Measurements from ENCODE around the gene PPP2R2C. TPM values are rescaled to one million over a fixed set of nuclear protein-coding genes. Genes with fewer than 3 reads are reported as not detected.

Gene PPP2R2C
- total RNA-seq, 1 experiment from 2014 or later, result 8.1 TPM

GRCh38 chr4:6427439-6428090 is 44.8 kb downstream of the PPP2R2C start:
- Histone ChIP-seq H3K27ac (ENCODE audit: insufficient read length, low read depth, low read length) (no peak overlapping the region), H3K14ac (ENCODE audit: insufficient read depth, low read length) (no peak overlapping the region; the same call in 1 of the 2 replicates), H2BK120ac (ENCODE audit: low read depth, low read length, poor library complexity, severe bottlenecking) (no peak overlapping the region), H3K23me2 (ENCODE audit: insufficient read length, low read depth, low read length, poor library complexity, severe bottlenecking) (no peaks in the 10 kb centered on the region), H2BK20ac (ENCODE audit: low read depth, low read length, poor library complexity, severe bottlenecking) (no peak overlapping the region), H2BK12ac (ENCODE audit: insufficient read length, low read depth, low read length) (no peak overlapping the region), H4K20me1 (ENCODE audit: control insufficient read depth, insufficient read depth, insufficient read length) (no peaks in the 10 kb centered on the region), H3K56ac (ENCODE audit: insufficient read length, low read depth, low read length) (no peak overlapping the region), H4K91ac (ENCODE audit: insufficient read length, low read depth, low read length) (no peak overlapping the region), H3K23ac (ENCODE audit: insufficient read length, low read depth, low read length) (no peak overlapping the region), H2BK15ac (ENCODE audit: low read depth, low read length) (no peak overlapping the region), H2AFZ (ENCODE audit: low read length) (no peak overlapping the region), H4K8ac (replicated peaks; ENCODE audit: insufficient read length, low read depth, low read length) (no peak overlapping the region), H3K4me2 (ENCODE audit: insufficient read depth, insufficient read length, low read length) (no peak overlapping the region), H3K79me2 (ENCODE audit: insufficient read depth, low read length) (no peaks in the 10 kb centered on the region), H3K4ac (ENCODE audit: low read depth, low read length) (no peak overlapping the region), H3K18ac (ENCODE audit: insufficient read length, low read depth, low read length) (no peak overlapping the region), H3K9ac (ENCODE audit: extremely low read depth, insufficient read length, low read length) (no peak overlapping the region), H3K27me3 (ENCODE audit: insufficient read depth, low read length) (no peaks in the 10 kb centered on the region), H3T11ph (ENCODE audit: low read length) (no peak overlapping the region), H4K5ac (ENCODE audit: insufficient read length, low read depth, low read length) (no peak overlapping the region), H3K79me1 (ENCODE audit: insufficient read depth, low read depth, low read length, poor library complexity, severe bottlenecking) (no peaks in the 10 kb centered on the region), H3K9me3 (ENCODE audit: control insufficient read depth, low read depth, low read length) (no peaks in the 10 kb centered on the region), H3K4me1 (ENCODE audit: insufficient read depth, low read length) (no peaks in the 10 kb centered on the region), H2AK5ac (ENCODE audit: insufficient read length, low read length) (no peak overlapping the region), H2BK5ac (ENCODE audit: insufficient read length, low read length) (no peak overlapping the region)
- DNase-seq, result no peak
- TF ChIP-seq, protein P1, sequence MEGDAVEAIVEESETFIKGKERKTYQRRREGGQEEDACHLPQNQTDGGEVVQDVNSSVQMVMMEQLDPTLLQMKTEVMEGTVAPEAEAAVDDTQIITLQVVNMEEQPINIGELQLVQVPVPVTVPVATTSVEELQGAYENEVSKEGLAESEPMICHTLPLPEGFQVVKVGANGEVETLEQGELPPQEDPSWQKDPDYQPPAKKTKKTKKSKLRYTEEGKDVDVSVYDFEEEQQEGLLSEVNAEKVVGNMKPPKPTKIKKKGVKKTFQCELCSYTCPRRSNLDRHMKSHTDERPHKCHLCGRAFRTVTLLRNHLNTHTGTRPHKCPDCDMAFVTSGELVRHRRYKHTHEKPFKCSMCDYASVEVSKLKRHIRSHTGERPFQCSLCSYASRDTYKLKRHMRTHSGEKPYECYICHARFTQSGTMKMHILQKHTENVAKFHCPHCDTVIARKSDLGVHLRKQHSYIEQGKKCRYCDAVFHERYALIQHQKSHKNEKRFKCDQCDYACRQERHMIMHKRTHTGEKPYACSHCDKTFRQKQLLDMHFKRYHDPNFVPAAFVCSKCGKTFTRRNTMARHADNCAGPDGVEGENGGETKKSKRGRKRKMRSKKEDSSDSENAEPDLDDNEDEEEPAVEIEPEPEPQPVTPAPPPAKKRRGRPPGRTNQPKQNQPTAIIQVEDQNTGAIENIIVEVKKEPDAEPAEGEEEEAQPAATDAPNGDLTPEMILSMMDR (conservative IDR thresholded peaks at IDR 0.05), result peak; percentile 47; the same call in 2 of the 3 replicates
- WGBS (ENCODE audit: extremely low coverage, insufficient read length, low lambda C conversion rate), result no CpG with 5 or more reads among the region's 5 CpGs
- no peaks in the 10 kb centered on the region for H3K27me3 Mint-ChIP-seq (ENCODE audit: low read depth)
- no peaks in the 10 kb centered on the region for H3K36me3 Mint-ChIP-seq (ENCODE audit: insufficient read depth in 1 of 3, low read depth in 3 of 3)
- no peaks in the 10 kb centered on the region for H3K9me3 Mint-ChIP-seq
- H3K4me3 Mint-ChIP-seq, result no peak overlapping the region
- no peaks in the 10 kb centered on the region for H3K4me1 Mint-ChIP-seq
- peak overlapping the region in 2 of 3 experiments; percentile 22 to 79; a peak in 1 of 7 replicates for H3K27ac Mint-ChIP-seq

Measured in H9 (cell line).